H9 (cell line): ENCODE data around the gene RPS21. TPM values are rescaled to one million over a fixed set of nuclear protein-coding genes. Genes with fewer than 3 reads are reported as not detected.
A peak's percentile ranks its signal among the peaks of the same experiment; 100 is the strongest.

ENCODE experiments used
- DNase-seq: peaks from one replicate; pipeline ENCODE4 v3.0.0-alpha.2; 2017
- H2AFZ ChIP-seq: one replicate; pipeline ENCODE4 v1.6.1; 2013; ENCODE audit warnings: mild to moderate bottlenecking, low read length, control low read depth, moderate library complexity
- H2AK5ac ChIP-seq: 2 replicates; pipeline ENCODE4 v1.6.1; 2013; ENCODE audit warnings: low read length, control low read depth, mixed read lengths; ENCODE audit not compliant: insufficient read length
- H2BK120ac ChIP-seq: one replicate; pipeline ENCODE4 v1.6.1; 2013; ENCODE audit warnings: low read depth, mild to moderate bottlenecking, low read length, control low read depth, inconsistent platforms; ENCODE audit not compliant: poor library complexity, severe bottlenecking
- H2BK12ac ChIP-seq: 2 replicates; pipeline ENCODE4 v1.6.1; 2013; ENCODE audit warnings: low read length, control low read depth, mixed read lengths, low read depth; ENCODE audit not compliant: insufficient read length
- H2BK15ac ChIP-seq: 2 replicates; pipeline ENCODE4 v1.6.1; 2013; ENCODE audit warnings: low read depth, low read length, control low read depth
- H2BK20ac ChIP-seq: one replicate; pipeline ENCODE4 v1.6.1; 2013; ENCODE audit warnings: low read depth, mild to moderate bottlenecking, low read length, control low read depth, inconsistent platforms; ENCODE audit not compliant: poor library complexity, severe bottlenecking
- H2BK5ac ChIP-seq: 2 replicates; pipeline ENCODE4 v1.6.1; 2013; ENCODE audit warnings: low read length, control low read depth, mixed read lengths; ENCODE audit not compliant: insufficient read length
- H3K14ac ChIP-seq: 2 replicates; pipeline ENCODE4 v1.6.1; 2013; ENCODE audit warnings: low read length, control low read depth; ENCODE audit not compliant: insufficient read depth
- H3K18ac ChIP-seq: 2 replicates; pipeline ENCODE4 v1.6.1; 2013; ENCODE audit warnings: low read depth, mild to moderate bottlenecking, mixed read lengths, low read length, control low read depth; ENCODE audit not compliant: insufficient read length
- H3K23ac ChIP-seq: 2 replicates; pipeline ENCODE4 v1.6.1; 2013; ENCODE audit warnings: low read length, control low read depth, mixed read lengths, low read depth; ENCODE audit not compliant: insufficient read length
- H3K23me2 ChIP-seq: 2 replicates; pipeline ENCODE4 v1.6.1; 2013; ENCODE audit warnings: low read depth, mild to moderate bottlenecking, mixed read lengths, low read length, control low read depth; ENCODE audit not compliant: insufficient read length, poor library complexity, severe bottlenecking
- H3K27ac ChIP-seq: 2 replicates; pipeline ENCODE4 v1.5.1; 2013; ENCODE audit warnings: low read length, control low read depth, mixed read lengths, low read depth; ENCODE audit not compliant: insufficient read length
- H3K27me3 ChIP-seq: 2 replicates; pipeline ENCODE4 v1.6.1; 2013; ENCODE audit warnings: low read length, control low read depth, inconsistent platforms; ENCODE audit not compliant: insufficient read depth
- H3K4ac ChIP-seq: 2 replicates; pipeline ENCODE4 v1.6.1; 2013; ENCODE audit warnings: low read depth, mild to moderate bottlenecking, control low read depth, inconsistent platforms, low read length, moderate library complexity
- H3K4me1 ChIP-seq: 2 replicates; pipeline ENCODE4 v1.6.1; 2013; ENCODE audit warnings: low read length, control low read depth, inconsistent platforms; ENCODE audit not compliant: insufficient read depth
- H3K4me2 ChIP-seq: 2 replicates; pipeline ENCODE4 v1.6.1; 2013; ENCODE audit warnings: low read length, control low read depth, mixed read lengths; ENCODE audit not compliant: insufficient read length, insufficient read depth
- H3K56ac ChIP-seq: 2 replicates; pipeline ENCODE4 v1.6.1; 2013; ENCODE audit warnings: low read depth, mild to moderate bottlenecking, mixed read lengths, low read length, control low read depth; ENCODE audit not compliant: insufficient read length
- H3K79me1 ChIP-seq: 2 replicates; pipeline ENCODE4 v1.6.1; 2013; ENCODE audit warnings: low read depth, mild to moderate bottlenecking, moderate library complexity, low read length, control low read depth, inconsistent platforms; ENCODE audit not compliant: insufficient read depth, poor library complexity, severe bottlenecking
- H3K79me2 ChIP-seq: 2 replicates; pipeline ENCODE4 v1.6.1; 2013; ENCODE audit warnings: low read length, control low read depth, inconsistent platforms; ENCODE audit not compliant: insufficient read depth
- H3K9ac ChIP-seq: 2 replicates; pipeline ENCODE4 v1.6.1; 2013; ENCODE audit warnings: low read length, control low read depth, mixed read lengths; ENCODE audit not compliant: insufficient read length; ENCODE audit errors: extremely low read depth
- H3K9me3 ChIP-seq: one replicate; pipeline ENCODE4 v1.6.1; 2013; ENCODE audit warnings: low read depth, low read length, inconsistent platforms; ENCODE audit not compliant: control insufficient read depth
- H3T11ph ChIP-seq: one replicate; pipeline ENCODE4 v1.6.1; 2013; ENCODE audit warnings: mild to moderate bottlenecking, low read length, control low read depth, inconsistent platforms
- H4K20me1 ChIP-seq: one replicate; pipeline ENCODE4 v1.6.1; 2013; ENCODE audit not compliant: control insufficient read depth, insufficient read length, insufficient read depth
- H4K5ac ChIP-seq: 2 replicates; pipeline ENCODE4 v1.6.1; 2013; ENCODE audit warnings: low read depth, mild to moderate bottlenecking, mixed read lengths, low read length, control low read depth; ENCODE audit not compliant: insufficient read length
- H4K8ac ChIP-seq: replicated peaks from 2 replicates; pipeline ENCODE4 v1.6.1; 2013; ENCODE audit warnings: low read length, control low read depth, mixed read lengths, low read depth; ENCODE audit not compliant: insufficient read length
- H4K91ac ChIP-seq: 2 replicates; pipeline ENCODE4 v1.6.1; 2013; ENCODE audit warnings: low read depth, mild to moderate bottlenecking, moderate library complexity, mixed read lengths, low read length, control low read depth; ENCODE audit not compliant: insufficient read length
- H3K27ac Mint-ChIP-seq, 3 experiments: 2 replicates in 2 of 3; 3 replicates in 1 of 3; pipeline ENCODE4 v1.8.0; 2020 to 2021; ENCODE audit warnings: mixed read lengths in 3 of 3, mild to moderate bottlenecking in 1 of 3, moderate library complexity in 1 of 3
- H3K27me3 Mint-ChIP-seq: 2 replicates; pipeline ENCODE4 v1.8.0; 2021; ENCODE audit warnings: low read depth, mild to moderate bottlenecking, moderate library complexity, mixed read lengths
- H3K36me3 Mint-ChIP-seq, 3 experiments: 2 replicates in 2 of 3; 3 replicates in 1 of 3; pipeline ENCODE4 v1.8.0; 2020 to 2021; ENCODE audit warnings: low read depth in 3 of 3, mixed read lengths in 3 of 3; ENCODE audit not compliant: insufficient read depth in 1 of 3
- H3K4me1 Mint-ChIP-seq, 2 experiments: 2 replicates each; pipeline ENCODE4 v1.8.0; 2020; ENCODE audit warnings: mixed read lengths in 2 of 2
- H3K4me3 Mint-ChIP-seq, 2 experiments: 2 replicates in 1 of 2; 3 replicates in 1 of 2; pipeline ENCODE4 v1.8.0; 2020 to 2021; ENCODE audit warnings: mild to moderate bottlenecking in 2 of 2, mixed read lengths in 2 of 2, moderate library complexity in 1 of 2
- H3K9me3 Mint-ChIP-seq, 2 experiments: 2 replicates in 1 of 2; 3 replicates in 1 of 2; pipeline ENCODE4 v1.8.0; 2020; ENCODE audit warnings: mild to moderate bottlenecking in 2 of 2, mixed read lengths in 2 of 2, moderate library complexity in 1 of 2
- CTCF ChIP-seq: fragments of 200-600 bp; sonication (generic); conservative IDR thresholded peaks from 3 replicates; pipeline ENCODE4 v1.8.0; 2021; ENCODE audit warnings: antibody characterized with exemption, mild to moderate bottlenecking
- WGBS: extraction: QIAGEN DNeasy Blood & Tissue Kit; methylation state at CpG from one replicate; pipeline ENCODE4 v1.1.7; 2013; ENCODE audit warnings: missing lambda C conversion rate, low lambda C conversion rate, mixed read lengths; ENCODE audit not compliant: insufficient read length; ENCODE audit errors: extremely low coverage; 5-methylcytosine and 5-hydroxymethylcytosine counted together
- total RNA-seq: library from RNA; stranded (reverse); gene quantifications from 2 replicates; pipeline ENCODE4 v1.2.1, GENCODE V29; 2021

RPS21 gene
- total RNA-seq, 1 experiment from 2014 or later = 1,715 TPM

- Mint-ChIP-seq H3K27ac (peak overlapping the region in 1 of 3 experiments; percentile 65; a peak in 1 of 7 replicates), H3K27me3 (peaks cover 1% of the 10 kb centered on the region), H3K9me3 (peaks cover 0 to 5% of the 10 kb centered on the region in 2 experiments; a peak in 2 of 5 replicates), H3K36me3 (peaks cover 0 to 4% (median 0%) of the 10 kb centered on the region in 3 experiments; a peak in 1 of 7 replicates), H3K4me3 (no peak overlapping the region), H3K4me1 (peaks cover 0 to 6% of the 10 kb centered on the region in 2 experiments; a peak in 2 of 4 replicates)
- H2BK15ac ChIP-seq = no peak overlapping the region
- WGBS = no CpG with 5 or more reads among the region's 43 CpGs
- H4K20me1 ChIP-seq = no peaks in the 10 kb centered on the region
- no peak overlapping the region for H3T11ph ChIP-seq
- DNase-seq = no peak
- H3K79me2 ChIP-seq = no peaks in the 10 kb centered on the region
- no peak for TF ChIP-seq CTCF
- no peak overlapping the region for H2AK5ac ChIP-seq
- no peak overlapping the region for H4K8ac ChIP-seq
- H2BK120ac ChIP-seq = no peak overlapping the region
- no peaks in the 10 kb centered on the region for H3K27me3 ChIP-seq
- no peak overlapping the region for H3K23ac ChIP-seq
- no peak overlapping the region for H2BK20ac ChIP-seq
- H3K14ac ChIP-seq = no peak overlapping the region
- H3K23me2 ChIP-seq = no peaks in the 10 kb centered on the region
- no peak overlapping the region for H3K27ac ChIP-seq
- H3K79me1 ChIP-seq = no peaks in the 10 kb centered on the region
- no peak overlapping the region for H2BK5ac ChIP-seq
- no peak overlapping the region for H3K4ac ChIP-seq
- no peaks in the 10 kb centered on the region for H3K9me3 ChIP-seq
- no peak overlapping the region for H4K91ac ChIP-seq
- no peak overlapping the region for H3K56ac ChIP-seq
- H3K9ac ChIP-seq = no peak overlapping the region
- H2AFZ ChIP-seq = no peak overlapping the region
- H3K4me2 ChIP-seq = no peak overlapping the region
- H2BK12ac ChIP-seq = no peak overlapping the region
- H4K5ac ChIP-seq = no peak overlapping the region
- H3K18ac ChIP-seq = no peak overlapping the region
- H3K4me1 ChIP-seq = no peaks in the 10 kb centered on the region
Measured at GRCh38 chr20:62416651-62417637, 30.0 kb downstream of the RPS21 start.
